HFFc6 (cell line): Measurements from ENCODE around the gene FAM131A. TPM values are rescaled to one million over a fixed set of nuclear protein-coding genes. Genes with fewer than 3 reads are reported as not detected.

Experiments used
- DNase-seq: peaks from one replicate; pipeline ENCODE4 v3.0.0-alpha.2; 2018
- H3K27ac Mint-ChIP-seq: 2 replicates; pipeline ENCODE4 v1.8.0; 2020; ENCODE audit warnings: mild to moderate bottlenecking, mixed read lengths
- H3K27me3 Mint-ChIP-seq: 2 replicates; pipeline ENCODE4 v1.8.0; 2021; ENCODE audit warnings: mild to moderate bottlenecking, moderate library complexity, mixed read lengths; ENCODE audit not compliant: insufficient read depth
- H3K36me3 Mint-ChIP-seq: 2 replicates; pipeline ENCODE4 v1.8.0; 2021; ENCODE audit warnings: low read depth, mixed read lengths
- H3K4me1 Mint-ChIP-seq: 2 replicates; pipeline ENCODE4 v1.8.0; 2020; ENCODE audit warnings: low read depth, mixed read lengths
- H3K4me3 Mint-ChIP-seq: 2 replicates; pipeline ENCODE4 v1.8.0; 2020; ENCODE audit warnings: mild to moderate bottlenecking, moderate library complexity, mixed read lengths
- H3K9me3 Mint-ChIP-seq: 2 replicates; pipeline ENCODE4 v1.8.0; 2020; ENCODE audit warnings: mild to moderate bottlenecking, mixed read lengths
- total RNA-seq, 6 experiments: library from RNA; stranded (reverse); fragmentation: NEBNext Ultra II Directional; extraction: Animal tissue kit (Norgen Biotek cat#: 25700); gene quantifications; 2 replicates in 1 of 6; 3 replicates in 5 of 6; pipeline ENCODE4 v1.2.3, GENCODE V29; 2021
- TF ChIP-seq, protein P1 (sequence below): fragments of 200-600 bp; sonication (generic); IDR thresholded peaks from 2 replicates; pipeline ENCODE4 v1.5.0; 2021; ENCODE audit warnings: antibody characterized with exemption, mild to moderate bottlenecking

FAM131A gene
- total RNA-seq, 6 experiments from 2014 or later = 11.2 to 13.6 (median 11.9) TPM

DNA sequence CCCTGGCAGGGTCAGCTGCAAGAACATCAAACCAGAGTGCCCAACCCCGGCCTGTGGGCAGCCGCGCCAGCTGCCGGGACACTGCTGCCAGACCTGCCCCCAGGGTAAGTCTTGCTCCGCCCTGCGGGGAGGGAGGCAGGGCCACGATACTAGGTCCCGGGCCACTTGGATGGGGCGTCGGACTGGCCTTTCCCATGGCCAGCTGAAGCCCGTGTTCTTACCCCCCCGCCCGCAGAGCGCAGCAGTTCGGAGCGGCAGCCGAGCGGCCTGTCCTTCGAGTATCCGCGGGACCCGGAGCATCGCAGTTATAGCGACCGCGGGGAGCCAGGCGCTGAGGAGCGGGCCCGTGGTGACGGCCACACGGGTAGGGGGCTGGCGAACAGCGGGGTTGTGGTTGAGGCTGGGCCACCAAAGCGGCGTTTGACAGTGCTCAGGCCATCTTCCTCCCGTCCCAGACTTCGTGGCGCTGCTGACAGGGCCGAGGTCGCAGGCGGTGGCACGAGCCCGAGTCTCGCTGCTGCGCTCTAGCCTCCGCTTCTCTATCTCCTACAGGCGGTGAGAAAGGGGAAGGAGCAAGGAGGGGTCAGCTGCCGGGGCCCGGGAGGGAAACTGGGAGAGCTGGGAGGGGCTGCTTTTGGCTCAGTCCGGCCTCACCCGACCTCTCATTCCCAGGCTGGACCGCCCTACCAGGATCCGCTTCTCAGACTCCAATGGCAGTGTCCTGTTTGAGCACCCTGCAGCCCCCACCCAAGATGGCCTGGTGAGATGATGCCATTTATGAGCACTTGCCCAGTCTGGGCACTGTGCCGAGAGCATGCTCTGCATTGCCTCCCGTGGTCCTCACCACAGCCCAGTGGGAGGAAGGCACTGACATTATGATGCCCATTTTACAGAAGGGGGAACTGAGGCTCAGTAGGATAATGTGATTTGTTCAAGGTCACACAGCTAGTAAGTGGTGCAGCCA lies 44.1 kb downstream of the FAM131A start:
- Mint-ChIP-seq H3K27ac (no peak overlapping the region), H3K27me3 (peaks cover 36% of the 10 kb centered on the region), H3K4me1 (peaks cover 6% of the 10 kb centered on the region; the same call in 1 of the 2 replicates), H3K4me3 (no peak overlapping the region), H3K9me3 (no peaks in the 10 kb centered on the region), H3K36me3 (no peaks in the 10 kb centered on the region)
- no peak for DNase-seq
- TF ChIP-seq, protein P1, sequence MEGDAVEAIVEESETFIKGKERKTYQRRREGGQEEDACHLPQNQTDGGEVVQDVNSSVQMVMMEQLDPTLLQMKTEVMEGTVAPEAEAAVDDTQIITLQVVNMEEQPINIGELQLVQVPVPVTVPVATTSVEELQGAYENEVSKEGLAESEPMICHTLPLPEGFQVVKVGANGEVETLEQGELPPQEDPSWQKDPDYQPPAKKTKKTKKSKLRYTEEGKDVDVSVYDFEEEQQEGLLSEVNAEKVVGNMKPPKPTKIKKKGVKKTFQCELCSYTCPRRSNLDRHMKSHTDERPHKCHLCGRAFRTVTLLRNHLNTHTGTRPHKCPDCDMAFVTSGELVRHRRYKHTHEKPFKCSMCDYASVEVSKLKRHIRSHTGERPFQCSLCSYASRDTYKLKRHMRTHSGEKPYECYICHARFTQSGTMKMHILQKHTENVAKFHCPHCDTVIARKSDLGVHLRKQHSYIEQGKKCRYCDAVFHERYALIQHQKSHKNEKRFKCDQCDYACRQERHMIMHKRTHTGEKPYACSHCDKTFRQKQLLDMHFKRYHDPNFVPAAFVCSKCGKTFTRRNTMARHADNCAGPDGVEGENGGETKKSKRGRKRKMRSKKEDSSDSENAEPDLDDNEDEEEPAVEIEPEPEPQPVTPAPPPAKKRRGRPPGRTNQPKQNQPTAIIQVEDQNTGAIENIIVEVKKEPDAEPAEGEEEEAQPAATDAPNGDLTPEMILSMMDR = no peak

DNA sequence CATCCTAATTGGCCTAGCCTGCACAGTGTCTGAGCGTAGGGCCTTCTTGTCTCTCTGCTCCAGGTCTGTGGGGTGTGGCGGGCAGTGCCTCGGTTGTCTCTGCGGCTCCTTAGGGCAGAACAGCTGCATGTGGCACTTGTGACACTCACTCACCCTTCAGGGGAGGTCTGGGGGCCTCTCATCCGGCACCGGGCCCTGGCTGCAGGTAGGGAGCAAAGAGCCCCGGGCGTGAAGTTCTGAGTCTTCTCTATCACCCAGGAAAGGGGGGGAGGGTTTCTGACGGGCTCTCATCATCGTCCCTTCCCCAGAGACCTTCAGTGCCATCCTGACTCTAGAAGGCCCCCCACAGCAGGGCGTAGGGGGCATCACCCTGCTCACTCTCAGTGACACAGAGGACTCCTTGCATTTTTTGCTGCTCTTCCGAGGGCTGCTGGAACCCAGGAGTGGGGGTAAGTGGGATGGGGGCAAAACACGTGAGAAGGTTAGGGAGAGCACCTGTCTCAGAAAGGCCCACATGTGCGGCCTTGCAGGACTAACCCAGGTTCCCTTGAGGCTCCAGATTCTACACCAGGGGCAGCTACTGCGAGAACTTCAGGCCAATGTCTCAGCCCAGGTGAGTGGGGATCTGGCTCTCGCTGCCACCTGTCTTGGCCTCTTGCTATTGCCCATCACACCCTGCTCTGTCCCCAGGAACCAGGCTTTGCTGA lies 45.1 kb downstream of the FAM131A start:
- Mint-ChIP-seq H3K27ac (no peak overlapping the region), H3K9me3 (no peaks in the 10 kb centered on the region), H3K4me1 (peaks cover 6% of the 10 kb centered on the region; the same call in 1 of the 2 replicates), H3K4me3 (no peak overlapping the region), H3K36me3 (no peaks in the 10 kb centered on the region), H3K27me3 (peaks cover 30% of the 10 kb centered on the region)
- TF ChIP-seq, protein P1 = no peak
- DNase-seq = no peak

DNA sequence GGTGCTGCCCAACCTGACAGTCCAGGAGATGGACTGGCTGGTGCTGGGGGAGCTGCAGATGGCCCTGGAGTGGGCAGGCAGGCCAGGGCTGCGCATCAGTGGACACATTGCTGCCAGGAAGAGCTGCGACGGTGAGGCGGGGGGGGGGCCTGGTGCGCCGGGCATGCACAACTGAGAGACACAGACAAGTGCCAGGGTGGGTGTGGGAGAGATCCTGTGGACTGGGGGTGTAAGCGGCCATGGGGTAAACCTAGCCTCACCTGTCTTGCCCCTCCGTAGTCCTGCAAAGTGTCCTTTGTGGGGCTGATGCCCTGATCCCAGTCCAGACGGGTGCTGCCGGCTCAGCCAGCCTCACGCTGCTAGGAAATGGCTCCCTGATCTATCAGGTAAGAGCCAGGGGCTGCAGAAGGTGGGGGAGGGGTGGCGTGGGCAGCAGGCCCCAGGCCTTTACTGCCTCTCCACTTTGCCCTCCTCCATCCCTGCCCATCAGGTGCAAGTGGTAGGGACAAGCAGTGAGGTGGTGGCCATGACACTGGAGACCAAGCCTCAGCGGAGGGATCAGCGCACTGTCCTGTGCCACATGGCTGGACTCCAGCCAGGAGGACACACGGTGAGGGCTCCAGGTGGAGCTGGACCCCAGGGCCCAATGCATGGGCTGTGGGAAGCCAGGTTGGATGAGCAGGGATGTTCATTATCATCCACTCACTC lies 45.8 kb downstream of the FAM131A start:
- H3K27ac Mint-ChIP-seq = no peak overlapping the region

DNA sequence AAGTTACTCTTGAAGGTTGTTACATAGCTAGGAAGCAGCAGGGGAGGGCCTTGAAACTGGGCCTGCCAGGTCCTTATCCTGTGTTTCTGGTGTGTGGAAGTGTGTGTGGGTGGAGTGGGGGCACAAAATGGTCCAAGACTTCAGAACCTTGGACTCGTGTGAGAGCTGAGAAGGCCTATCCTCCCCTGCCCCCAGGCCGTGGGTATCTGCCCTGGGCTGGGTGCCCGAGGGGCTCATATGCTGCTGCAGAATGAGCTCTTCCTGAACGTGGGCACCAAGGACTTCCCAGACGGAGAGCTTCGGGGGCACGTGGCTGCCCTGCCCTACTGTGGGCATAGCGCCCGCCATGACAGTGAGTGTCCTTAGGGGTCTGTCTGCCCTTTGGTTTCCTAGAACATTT lies 46.9 kb downstream of the FAM131A start:
- Mint-ChIP-seq H3K36me3 (no peaks in the 10 kb centered on the region), H3K4me1 (0 out of 2 replicates have a peak, but pooled peaks cover under 1% of the 10 kb centered on the region), H3K4me3 (no peak overlapping the region), H3K9me3 (no peaks in the 10 kb centered on the region), H3K27ac (no peak overlapping the region), H3K27me3 (peaks cover 28% of the 10 kb centered on the region)
- TF ChIP-seq, protein P1 = no peak
- DNase-seq = no peak

More for the DNA sequence above, 45.8 kb downstream of the FAM131A start:
- DNase-seq = no peak
- TF ChIP-seq, protein P1 = no peak
- Mint-ChIP-seq H3K4me1 (peaks cover 6% of the 10 kb centered on the region; the same call in 1 of the 2 replicates), H3K36me3 (no peaks in the 10 kb centered on the region), H3K4me3 (no peak overlapping the region), H3K27me3 (peaks cover 32% of the 10 kb centered on the region), H3K9me3 (no peaks in the 10 kb centered on the region)

DNA sequence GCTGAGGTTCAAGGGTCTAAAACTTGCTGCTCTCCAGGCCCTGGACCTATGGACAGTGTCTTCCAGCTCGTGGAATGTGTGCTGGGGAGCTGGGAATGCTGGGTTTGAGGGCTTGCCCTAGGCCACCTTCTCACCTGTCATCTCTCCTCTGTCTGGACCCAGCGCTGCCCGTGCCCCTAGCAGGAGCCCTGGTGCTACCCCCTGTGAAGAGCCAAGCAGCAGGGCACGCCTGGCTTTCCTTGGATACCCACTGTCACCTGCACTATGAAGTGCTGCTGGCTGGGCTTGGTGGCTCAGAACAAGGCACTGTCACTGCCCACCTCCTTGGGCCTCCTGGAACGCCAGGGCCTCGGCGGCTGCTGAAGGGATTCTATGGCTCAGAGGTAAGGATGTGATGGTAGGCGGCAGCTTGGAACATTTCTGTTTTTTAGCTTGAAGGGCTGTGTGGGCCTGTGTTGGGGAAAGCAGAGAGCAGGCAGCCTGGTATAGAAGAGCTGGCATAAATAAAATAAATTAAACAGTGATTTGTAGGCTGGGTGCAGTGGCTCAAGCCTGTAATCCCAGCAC lies 47.5 kb downstream of the FAM131A start:
- TF ChIP-seq, protein P1 = no peak

More for the DNA sequence above, 47.5 kb downstream of the FAM131A start:
- no peaks in the 10 kb centered on the region for H3K4me1 Mint-ChIP-seq
- H3K9me3 Mint-ChIP-seq = no peaks in the 10 kb centered on the region
- H3K27me3 Mint-ChIP-seq = peaks cover 32% of the 10 kb centered on the region
- H3K36me3 Mint-ChIP-seq = no peaks in the 10 kb centered on the region
- DNase-seq = no peak
- H3K4me3 Mint-ChIP-seq = no peak overlapping the region
- no peak overlapping the region for H3K27ac Mint-ChIP-seq
